Hematopoietic multipotent progenitor cell treated with erythropoietin and hydrocortisone succinate and interleukin-3 and kit ligand, for 17 days (in vitro differentiated cells): Measurements from ENCODE around the gene RAMACL.
"Not testable (repeated sequence)": the region's sequence is repeated elsewhere in the genome, so short reads cannot be mapped to it uniquely, and the experiment has no call there.

Experiments
- DNase-seq: peaks from one replicate; pipeline ENCODE4 v3.0.0-alpha.2; 2015; ENCODE audit warnings: low spot score

The RAMACL gene

DNA sequence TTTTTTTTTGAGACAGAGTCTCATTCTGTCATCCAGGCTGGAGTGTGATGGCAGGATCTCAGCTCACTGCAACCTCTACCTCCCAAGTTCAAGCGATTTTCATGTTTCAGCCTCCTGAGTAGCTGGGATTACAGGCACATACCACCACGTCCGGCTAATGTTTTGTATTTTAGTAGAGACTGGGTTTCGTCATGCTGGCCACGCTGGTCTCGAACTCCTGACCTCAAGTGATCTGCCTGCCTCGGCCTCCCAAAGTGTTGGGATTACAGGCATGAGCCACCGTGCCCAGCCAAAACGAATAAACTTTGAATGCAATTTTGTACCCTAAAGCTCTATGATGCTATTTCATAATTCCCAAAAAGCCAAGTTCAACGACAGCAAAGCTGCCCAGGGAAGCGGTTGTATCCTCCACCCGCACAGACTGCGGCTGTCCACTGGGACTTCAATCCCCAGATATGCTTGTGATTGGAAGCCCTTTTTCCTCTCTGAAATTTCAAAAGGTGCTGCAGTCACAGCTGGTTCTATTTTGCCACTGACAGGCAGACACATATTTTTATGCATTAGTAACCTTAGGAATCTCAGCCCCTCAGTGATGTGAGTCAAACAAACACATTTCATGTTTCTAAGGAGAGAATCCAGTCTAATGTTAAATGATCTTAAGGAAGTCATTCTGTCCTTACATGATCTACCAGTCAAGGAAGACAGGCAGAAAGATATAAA lies 8.7 kb upstream of the RAMACL start:
- no peak for DNase-seq

DNA sequence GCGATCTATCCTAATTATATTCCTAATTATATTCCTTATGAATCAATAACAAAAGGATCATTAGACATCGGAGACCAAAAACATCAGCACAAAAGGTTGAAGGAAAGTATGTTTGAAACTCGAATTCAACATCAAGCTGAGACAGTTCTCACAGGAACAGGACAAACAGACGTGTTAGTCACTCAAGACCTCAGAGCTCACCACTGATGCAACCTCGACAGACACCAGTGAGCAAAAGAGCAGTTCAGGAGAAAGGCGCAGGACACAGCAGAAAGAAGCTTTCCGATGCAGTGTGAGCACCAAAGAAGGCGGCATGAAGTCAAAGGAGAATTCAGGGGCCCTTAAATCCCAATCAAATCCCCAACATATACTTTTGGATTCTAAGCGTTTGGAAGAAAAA lies 6.3 kb upstream of the RAMACL start:
- no peak for DNase-seq

DNA sequence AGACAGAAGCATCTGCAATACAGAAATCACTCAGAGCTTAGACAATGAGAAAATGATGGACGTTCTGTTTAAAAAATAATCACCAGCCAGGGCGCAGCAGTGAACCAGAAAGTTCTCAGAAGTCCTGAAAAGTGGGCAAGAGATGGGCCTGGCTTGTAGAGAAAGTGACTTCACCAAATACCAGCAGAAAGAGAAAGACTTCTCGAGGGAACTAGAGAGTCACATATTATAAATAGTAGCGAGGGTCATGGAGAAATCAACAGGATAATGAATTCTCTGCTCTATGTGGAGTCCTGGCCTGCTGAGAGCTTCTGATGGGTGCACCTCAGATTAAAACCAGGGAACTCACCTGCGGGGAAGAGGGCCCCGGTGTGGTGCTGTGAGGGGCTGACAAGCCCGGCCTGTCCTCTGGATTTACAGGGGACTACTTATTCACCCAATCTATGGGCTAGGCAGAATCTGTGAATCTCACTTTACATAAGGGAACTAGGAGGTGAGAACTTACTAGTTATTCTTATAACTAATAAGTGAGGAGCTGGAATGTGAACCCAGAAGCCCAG lies 5.6 kb upstream of the RAMACL start:
- no peak for DNase-seq

DNA sequence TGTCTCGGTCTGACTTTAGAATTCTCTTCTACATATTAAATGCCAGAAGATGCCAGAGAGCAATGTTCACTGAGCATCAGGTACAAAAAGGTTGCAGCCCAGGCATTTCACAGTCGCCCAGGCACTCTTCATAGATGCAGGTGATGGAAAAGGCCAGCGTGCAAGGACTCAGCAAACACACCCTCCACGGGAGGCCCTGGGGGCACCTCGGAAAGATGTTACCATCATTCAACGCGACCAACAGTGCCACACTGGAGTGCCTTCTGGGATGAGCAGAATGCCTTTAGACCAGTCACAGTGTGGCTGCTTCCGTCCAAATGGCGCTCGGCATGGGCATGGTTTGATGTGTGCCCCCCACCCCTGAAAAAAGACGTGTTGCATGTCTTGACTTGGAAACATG lies 4.5 kb upstream of the RAMACL start:
- no peak for DNase-seq

DNA sequence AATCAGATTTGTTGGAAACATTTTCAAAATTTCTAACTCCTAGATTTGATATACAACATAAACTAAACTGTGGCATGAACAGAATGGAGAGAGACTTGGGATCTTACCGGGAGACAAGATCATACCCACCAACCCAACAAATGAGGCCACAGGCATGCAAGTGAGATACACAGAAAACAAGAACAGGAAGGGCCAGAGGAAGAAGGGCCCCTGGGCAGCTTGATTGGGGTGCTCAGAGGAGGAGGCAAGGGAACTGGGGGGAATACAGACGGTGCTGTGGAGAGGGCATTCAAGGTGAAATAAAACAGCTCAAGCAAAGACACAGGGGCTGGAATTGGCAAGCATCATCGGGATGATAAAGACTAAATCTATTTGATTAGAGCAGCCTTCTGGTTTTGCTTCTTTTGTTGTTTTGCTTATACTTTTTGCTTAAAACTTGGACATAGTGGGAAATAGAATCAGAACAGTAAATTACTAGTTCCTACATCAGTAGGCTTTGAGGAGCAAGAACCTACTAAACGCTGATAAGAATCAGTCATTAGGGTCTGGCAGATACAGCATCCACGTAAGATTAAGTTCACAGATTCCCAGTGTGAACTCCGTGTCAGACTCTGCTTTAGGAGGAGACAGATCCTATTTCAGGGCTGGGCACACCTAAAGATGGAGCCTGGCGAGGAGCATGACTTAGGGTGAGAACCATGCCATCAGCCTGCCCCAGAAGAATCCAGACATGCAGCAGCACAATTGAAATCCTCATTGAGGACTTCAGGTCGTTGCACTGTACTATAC lies 3.5 kb upstream of the RAMACL start:
- DNase-seq = no peak

DNA sequence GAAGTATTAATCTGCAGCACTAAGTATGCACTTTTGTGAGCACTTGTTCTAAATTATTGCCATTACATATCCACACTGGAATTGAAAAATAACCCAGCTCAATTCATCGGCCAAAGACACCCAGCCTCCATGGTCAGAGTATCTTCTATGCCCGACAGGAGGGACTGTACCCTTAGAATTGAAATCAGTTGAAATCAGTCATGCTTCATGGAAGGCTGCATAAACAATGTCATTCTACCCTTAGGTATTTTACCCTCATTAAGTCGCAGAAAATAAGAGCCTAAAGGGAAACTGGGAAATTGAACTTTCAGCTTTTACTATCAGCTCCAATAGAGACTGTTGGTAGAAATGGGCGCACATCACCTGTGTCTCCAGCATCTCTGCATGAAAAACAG lies 2.9 kb upstream of the RAMACL start:
- no peak for DNase-seq

DNA sequence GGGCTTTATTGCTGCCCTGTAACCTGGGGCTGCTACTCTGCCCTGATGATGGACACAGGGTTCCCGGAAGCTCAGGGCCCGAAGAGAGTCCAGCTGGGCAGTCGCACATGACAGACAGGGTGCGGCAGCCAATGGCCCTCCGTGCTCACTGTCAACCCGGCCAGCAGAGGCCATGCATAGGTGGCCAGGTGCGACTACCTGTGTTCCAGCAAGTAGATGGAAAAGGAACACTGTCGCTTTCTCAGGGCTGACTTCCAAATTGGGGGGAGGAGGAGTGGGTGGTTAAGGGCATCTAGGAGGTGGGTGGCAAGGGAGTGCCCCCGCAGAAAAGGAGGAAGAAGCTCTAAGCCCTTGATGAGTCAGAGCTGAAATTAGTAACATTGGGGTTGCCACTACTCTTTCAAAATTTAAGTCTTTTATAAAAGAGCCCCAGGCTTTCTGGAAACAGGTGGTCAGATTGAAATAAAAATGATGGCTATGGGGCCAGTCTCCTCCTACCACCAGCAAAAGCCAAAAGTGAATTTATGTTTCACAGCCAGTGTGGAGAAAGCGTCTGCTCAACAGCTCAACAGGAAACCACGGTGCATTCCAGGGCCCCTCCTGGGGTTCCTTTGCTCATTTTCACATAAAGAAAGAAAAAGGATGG lies 2.3 kb upstream of the RAMACL start:
- no peak for DNase-seq

DNA sequence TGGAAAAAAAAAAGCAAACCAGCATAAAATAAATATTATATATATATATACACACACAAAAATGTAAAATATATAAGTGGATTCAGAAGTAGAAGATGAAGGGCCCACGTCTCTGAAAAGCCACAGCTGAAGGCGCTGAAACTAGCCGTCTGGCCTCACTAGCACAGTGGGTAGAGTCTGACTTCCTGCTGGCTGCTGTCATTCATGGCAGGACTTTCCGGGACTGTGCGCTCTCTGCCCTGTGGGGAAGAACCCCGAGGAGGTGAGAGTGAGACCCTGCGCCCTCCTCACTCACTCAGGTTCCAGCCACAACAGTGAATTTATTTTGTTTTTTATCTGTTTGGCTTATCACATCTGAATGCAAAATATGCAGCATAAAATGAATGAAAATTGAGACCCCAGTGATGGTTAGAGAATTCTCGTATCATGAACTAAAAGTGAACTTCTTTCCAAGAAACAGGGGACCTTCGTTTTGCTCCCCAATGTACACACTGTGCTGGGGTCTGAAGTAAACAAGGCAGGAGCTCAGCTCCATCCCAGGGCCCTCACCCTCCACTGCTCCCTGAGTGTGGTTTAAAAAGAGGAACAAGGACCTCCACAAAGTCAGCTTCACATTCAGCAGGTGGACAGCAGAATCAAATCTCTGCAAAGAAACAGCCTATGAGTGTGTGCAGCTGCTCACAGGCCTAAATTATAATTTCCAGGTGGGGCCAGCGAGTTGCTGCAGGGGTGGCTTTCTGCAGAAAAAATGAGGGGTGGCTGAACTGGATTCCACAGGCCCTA lies 1.3 kb upstream of the RAMACL start:
- DNase-seq = no peak

DNA sequence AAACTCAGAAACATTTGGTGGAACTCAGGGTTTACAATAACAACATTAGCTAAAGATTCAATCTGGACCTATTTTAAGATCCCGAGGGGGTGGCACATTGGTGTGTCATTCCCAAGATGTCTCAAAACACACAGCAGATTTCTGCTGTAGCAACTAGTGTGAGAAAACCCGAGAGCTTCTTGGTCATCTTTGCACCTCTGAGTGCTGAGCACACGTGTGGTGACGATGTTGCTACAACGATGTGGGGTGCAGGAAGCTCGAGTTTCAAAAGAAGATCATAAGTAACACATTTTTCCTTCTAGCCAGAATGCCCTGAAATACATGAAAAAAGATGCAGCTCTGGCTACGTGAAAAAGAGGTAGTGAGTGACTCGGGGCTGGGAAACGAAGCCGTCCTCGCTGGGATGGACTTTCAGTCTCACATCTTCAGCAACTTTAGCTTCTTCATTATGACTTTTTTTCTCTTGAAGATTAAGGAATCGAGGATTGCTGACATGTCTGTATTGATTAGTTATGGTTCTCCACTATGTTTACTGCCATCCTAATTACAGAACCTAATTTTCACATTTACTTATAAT lies 1.5 kb downstream of the RAMACL start:
- no peak for DNase-seq

DNA sequence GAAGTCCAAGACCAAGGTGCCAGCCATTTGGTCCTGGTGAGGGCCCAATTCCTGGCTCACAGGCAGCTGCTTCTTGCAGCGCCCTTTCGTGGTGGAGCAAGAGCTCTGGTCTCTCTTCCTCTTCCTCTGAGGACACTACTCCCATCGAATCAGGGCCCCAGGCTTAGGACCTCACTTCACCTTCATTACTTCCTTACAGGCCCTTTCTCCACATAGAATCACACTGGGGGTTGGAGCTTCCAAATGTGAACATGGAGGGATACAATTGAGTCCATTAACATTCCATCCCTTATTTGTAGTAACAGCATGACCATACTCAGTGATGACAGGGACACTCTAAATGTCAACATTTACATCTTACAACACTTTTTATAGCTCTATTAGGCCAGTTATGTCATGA lies 2.3 kb downstream of the RAMACL start:
- no peak for DNase-seq

DNA sequence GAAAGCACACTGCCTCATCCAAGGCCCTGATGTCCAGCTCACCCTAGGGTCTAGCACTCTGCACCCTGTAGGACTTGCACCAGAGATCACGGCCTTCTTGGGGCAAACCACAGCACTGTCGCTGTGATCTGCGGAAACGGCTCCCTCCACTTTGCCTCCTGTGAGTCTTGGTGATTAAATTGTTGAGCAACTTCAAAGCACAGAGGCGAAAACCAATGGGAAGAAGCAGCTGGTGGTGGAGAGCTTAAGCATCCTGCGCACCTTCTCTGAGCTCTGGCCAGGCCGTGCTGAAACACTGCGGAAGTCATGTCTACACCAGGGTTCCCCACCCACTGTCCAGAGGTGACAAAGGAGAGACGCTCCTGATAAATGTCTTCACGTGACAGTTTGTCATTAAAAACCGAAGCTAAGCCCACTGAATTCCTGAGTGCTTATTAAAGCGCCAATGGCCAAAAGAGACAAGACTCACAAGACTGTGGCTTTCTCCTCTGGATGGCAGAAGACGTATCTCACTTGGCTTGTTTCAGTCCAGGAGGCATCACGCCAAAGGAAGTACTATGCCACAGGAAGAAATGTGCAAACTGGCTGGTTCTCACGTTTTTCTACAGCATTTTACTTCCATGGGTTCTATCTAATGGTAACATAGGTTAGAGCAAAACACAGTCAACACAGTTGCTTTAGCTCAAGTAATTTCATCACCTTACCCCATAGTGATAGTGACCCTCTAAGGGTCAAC lies 3.1 kb downstream of the RAMACL start:
- no peak for DNase-seq

DNA sequence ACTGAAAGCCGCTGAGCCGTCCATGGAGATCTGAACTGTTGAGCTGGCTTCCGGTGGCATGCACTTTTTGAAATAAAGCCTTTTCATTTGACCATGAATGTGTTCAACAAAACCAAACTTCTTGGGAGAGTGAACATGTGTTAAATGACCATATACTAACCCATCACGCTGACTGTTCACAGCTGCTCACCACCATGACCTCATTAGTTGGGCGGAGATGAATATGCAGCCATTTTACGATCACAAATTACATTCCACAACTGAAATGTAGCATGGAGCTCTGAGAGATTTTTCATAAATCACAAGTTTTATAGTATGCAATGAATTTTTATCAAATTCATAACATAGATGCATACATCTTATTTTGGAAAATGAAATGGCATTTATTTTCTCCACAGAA lies 4.2 kb downstream of the RAMACL start:
- DNase-seq = no peak

DNA sequence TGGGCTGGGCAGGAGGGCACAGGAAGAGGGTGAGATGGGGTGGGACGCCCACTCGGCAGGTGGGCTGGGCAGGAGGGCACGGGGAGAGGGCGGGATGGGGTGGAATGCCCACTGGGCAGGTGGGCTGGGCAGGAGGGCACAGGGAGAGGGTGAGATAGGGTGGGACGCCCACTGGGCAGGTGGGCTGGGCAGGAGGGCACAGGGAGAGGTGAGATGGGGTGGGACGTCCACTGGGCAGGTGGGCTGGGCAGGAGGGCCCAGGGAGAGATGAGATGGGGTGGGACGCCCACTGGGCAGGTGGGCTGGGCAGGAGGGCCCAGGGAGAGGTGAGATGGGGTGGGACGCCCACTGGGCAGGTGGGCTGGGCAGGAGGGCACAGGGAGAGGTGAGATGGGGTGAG lies 4.7 kb downstream of the RAMACL start:
- DNase-seq = not testable (repeated sequence)

DNA sequence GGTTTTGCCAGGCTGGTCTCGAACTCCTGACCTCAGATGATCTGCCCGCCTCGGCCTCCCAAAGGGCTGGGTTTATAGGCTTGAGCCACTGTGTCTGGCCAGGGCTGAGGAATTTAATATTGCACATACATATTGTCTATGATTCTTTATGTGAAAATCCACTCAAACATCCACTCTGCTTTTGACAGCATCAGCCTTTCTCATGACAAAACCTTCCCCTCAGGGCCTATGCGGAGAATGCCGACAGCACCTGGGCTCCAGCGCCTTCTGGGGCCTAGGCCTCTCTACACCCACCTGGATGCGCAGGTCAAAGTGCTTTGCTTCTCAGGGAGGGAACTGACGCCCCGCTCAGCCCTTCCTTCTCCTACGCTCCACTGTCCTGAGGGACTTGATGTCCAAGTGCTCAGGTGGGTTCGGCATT lies 5.4 kb downstream of the RAMACL start:
- DNase-seq = no peak

DNA sequence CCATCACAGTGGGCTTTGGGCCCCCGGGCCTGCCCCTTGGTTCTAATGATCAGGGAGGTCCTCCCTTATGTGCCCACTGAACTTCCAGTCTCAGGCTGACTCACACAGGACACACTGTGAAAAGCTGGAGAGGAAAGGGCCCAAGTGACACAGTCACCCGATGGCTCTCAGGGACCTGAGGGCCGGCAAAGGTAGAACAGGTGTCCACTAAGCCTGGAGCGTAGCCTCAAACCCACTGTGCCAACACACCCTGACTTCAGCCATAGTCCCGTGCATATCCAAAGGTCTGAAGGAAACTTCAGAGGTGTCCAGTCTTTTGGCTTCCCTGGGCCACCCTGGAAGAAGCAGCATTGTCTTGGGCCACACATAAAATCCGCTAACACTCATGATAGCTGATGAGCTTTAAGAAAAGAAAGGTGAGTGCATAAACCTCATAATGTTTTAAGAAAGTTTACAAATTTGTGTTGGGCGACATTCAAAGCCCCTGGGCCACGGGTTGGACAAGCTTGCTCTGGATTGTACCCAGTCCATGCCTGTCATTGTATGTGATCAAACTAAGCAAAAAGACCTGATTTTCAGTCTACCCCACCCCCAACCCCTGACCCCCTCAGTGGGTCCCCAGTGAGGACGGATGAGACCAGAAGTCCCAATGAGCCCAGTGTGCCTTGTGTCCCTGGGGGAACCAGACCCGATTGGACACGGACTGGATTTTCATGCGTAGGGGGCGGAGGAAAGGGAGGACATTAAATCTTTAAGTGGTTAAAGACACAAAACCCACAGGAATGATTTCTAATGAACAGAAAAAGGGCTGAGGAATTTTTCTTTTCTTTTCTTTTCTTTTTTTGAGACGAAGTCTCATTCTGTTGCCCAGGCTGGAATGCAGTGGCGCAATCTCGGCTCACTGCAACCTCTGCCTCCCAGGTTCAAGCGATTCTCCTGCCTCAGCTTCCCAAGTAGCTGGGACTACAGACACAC lies 6.1 kb downstream of the RAMACL start:
- DNase-seq = no peak

DNA sequence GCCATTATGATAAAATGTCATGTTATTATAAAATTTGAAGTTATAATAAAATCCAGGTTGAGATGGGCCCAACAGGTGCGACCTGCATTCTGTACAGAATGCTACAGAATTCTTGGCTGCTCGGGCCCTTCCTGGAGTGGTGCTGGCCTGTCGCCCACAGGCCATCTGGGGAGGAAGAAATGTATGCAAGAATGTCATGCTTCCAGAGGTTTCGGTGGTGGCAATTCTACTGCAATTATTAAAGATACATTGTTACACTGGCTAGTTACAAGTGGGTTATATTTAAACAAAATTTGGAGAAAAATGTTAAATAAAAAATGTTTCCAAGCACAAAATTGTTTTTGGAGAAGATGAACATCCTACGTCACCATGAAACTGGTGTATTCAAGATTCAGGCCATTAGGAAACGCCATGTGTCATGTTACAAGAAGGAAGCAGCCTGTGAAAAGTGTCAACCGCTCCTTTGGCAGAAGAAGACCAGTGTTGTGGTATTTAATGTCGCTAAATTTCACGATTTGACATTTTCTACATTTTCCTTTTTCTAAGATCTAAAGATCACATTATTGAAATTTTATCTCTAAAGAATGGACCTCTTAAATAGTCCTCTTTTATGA lies 7.1 kb downstream of the RAMACL start:
- no peak for DNase-seq

DNA sequence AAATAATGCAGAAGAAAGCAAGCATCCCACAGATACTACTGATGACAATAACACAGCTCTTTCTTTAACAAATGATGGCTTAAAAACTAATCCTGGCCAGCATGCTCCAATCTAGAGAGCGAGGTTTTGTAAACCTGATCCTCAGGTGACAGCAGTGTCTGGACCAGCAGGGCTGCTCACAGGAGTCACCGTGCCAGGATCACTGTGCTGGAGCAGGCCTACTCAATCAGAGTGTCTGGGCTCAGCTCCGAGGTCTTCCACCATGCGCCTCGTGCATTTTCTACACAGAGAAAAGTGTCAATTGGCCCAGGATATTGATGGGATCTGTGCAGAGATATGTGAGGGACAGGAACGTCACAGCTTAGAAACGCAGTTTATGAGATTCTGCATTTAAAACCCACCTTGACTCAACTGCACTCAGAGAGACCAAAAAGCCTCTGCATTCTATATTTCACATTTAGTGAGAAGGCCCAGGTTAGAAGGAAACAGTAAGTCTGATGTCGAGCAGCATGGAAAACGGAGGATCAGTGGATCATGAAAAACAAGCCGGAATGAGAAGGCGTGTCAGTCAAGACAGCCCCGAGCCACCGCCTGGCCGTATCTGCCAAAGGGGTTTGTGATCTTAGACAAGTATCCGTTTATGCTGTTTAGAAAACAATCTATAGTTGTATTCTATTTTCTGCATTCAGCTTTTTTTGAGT lies 7.8 kb downstream of the RAMACL start:
- DNase-seq = no peak

DNA sequence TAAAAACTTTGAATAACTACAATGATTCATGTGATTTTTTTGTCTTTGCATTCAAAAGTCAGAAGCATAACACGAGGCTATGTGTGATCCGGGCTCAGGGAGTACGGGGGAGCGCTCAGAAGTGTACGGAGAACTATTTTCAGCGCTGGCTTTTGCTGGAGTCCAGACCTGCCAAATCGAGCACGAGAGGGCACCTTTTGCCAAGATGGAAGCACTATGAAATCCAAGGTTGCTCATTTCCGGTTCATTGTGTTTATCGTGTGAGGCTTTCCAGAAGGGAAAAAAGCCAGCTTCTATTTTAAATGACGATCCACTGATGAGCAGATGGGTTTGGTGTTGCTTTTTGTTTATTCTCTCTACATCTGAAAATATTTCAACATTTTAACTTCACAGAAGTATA lies 11.3 kb downstream of the RAMACL start:
- no peak for DNase-seq
